C4-2B (cell line): Measurements from ENCODE around the gene ZKSCAN5.

ENCODE experiments used
- H3K27ac ChIP-seq: fragments of 450-650 bp; 2 replicates; pipeline ENCODE4 v1.5.1; 2017
- ZFX ChIP-seq: fragments of 450-650 bp; IDR thresholded peaks from 2 replicates; pipeline ENCODE4 v1.6.1; 2017
- TF ChIP-seq, protein P1 (sequence below): fragments of 450-650 bp; conservative IDR thresholded peaks from 2 replicates; pipeline ENCODE4 v1.5.1; 2017; ENCODE audit warnings: mild to moderate bottlenecking

ZKSCAN5 gene

GRCh38 chr7:99504603-99505323 lies at the start of gene ZKSCAN5:
ZKSCAN5 (plus strand) TSS chr7:99504662; CDS start chr7:99506045, 1,383 bp downstream.
- H3K27ac ChIP-seq = peak within 1 kb of the TSS; percentile 71

GRCh38 chr7:99455874-99456273 lies 48.6 kb upstream of the ZKSCAN5 start:
- no peak overlapping the region for H3K27ac ChIP-seq
- no peak for TF ChIP-seq ZFX
- TF ChIP-seq, protein P1, sequence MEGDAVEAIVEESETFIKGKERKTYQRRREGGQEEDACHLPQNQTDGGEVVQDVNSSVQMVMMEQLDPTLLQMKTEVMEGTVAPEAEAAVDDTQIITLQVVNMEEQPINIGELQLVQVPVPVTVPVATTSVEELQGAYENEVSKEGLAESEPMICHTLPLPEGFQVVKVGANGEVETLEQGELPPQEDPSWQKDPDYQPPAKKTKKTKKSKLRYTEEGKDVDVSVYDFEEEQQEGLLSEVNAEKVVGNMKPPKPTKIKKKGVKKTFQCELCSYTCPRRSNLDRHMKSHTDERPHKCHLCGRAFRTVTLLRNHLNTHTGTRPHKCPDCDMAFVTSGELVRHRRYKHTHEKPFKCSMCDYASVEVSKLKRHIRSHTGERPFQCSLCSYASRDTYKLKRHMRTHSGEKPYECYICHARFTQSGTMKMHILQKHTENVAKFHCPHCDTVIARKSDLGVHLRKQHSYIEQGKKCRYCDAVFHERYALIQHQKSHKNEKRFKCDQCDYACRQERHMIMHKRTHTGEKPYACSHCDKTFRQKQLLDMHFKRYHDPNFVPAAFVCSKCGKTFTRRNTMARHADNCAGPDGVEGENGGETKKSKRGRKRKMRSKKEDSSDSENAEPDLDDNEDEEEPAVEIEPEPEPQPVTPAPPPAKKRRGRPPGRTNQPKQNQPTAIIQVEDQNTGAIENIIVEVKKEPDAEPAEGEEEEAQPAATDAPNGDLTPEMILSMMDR = no peak

More at GRCh38 chr7:99504603-99505323, at the start of gene ZKSCAN5:
- TF ChIP-seq, protein P1 = no peak
- no peak for TF ChIP-seq ZFX

DNA sequence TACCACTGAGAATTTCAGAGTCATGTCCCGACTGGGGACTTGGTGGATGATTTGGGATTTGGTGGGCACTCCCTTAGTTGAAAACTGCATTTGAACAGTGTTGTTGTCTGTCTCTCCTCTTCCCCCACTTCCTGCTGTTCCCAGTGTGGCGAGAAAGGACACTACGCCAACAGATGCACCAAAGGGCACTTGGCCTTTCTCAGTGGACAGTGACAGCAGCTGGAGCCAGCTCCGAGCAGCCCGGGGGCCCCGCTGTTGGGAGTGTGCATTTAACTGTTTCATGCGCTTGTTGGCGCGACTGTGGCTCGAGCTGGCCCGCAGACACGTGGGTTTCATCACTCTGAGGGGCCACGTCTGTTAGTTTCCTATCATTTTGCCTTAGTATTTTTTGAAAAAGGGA lies 48.2 kb upstream of the ZKSCAN5 start:
- TF ChIP-seq, protein P1 = no peak
- no peak for TF ChIP-seq ZFX
- no peak overlapping the region for H3K27ac ChIP-seq

DNA sequence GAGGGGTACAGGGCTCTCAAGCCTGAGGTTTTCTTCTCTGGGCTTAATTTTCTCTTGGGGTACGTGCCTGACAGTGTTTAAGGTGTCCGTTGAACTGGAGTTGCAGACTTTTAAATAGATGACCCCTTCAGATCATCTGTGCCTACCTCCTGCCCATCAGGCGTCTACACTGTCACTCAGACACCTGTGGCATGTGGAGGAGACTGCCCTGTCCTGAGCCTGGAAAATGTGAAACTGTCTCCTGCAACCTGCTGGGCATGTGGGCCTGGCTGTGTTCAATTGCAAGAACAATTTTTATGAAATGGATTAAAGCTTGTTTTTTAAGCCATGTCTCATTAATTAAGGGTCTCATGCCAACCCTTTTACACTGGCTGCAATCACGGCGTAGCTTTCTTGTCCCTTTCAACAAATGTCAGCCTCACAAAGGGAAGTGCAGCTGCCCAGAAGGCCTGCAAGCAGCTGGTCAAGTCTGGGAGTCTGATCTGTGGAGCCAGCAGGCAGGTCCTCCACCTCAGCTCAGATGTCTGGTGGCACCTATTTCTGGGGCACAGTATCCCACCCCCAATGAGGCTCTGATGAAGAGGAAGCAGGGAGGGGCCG lies 47.3 kb upstream of the ZKSCAN5 start:
- H3K27ac ChIP-seq = no peak overlapping the region
- TF ChIP-seq, protein P1 = no peak
- TF ChIP-seq ZFX = no peak

DNA sequence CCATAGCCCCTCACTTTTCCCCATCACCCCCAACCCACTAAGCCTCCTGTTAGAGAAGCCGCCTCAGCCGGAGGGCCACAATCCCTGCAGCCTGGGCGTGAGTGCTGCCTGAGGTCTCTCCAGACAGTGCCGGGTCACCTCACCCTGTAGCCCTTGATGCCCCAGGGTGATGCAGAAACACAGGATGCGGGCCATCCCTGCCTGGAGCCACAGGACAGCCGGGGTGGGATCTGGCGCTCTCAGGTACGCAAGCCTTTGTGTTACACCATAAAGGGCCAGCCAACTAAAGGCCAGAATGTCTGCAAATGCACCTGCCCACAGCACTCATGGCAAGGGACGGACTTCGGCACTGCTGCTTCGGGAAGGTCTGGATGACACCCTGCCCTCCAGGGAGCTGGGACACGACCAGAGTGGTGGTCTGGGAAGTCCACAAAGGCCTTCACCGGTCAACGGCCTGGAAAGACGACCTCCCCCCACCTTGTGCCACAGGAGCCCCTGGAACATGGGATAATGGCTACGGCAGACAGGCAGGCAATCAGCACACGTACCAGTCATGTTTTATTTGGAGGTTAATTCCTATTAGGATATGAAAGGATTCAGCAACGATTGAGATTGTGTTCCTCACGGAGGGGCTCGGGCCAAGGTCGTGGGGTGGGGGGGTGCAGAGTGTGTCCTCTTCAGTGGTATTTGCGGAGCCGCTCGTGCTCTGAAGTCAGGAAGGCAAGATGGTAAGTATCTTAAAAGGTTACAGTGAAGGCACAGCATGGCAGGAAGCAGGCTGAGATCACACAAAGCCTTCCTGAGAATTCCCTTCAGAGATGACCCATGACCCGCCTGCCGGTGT lies 46.6 kb upstream of the ZKSCAN5 start:
- no peak for TF ChIP-seq ZFX
- TF ChIP-seq, protein P1 = no peak
- no peak overlapping the region for H3K27ac ChIP-seq

GRCh38 chr7:99459087-99459486 lies 45.4 kb upstream of the ZKSCAN5 start:
- H3K27ac ChIP-seq = no peak overlapping the region
- TF ChIP-seq ZFX = no peak
- TF ChIP-seq, protein P1 = no peak; the same call in 1 of the 2 replicates

DNA sequence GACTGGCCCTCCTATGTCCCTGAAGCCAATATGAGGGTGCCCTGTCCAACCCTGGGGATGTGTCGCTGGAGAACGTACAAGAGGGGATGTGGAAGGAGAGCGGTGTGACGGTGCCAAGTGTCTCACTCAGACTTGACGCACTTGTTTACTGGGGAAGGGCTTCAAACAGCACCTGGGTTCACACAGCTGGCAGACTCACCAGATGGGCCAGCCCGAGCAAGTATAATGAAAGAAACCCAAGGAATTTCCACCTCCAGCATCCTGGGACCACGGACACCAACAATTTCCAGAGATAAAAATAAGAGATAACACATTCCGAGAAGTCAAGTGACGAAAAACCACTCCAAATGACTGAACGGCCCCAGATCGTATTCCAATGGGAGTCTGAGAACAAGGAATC lies 43.8 kb upstream of the ZKSCAN5 start:
- TF ChIP-seq ZFX = no peak
- TF ChIP-seq, protein P1 = no peak

More for the DNA sequence above, 43.8 kb upstream of the ZKSCAN5 start:
- no peak overlapping the region for H3K27ac ChIP-seq
